ENCODE results near the gene PAM. TPM values are rescaled to one million over a fixed set of nuclear protein-coding genes. Genes with fewer than 3 reads are reported as not detected.

Gene PAM
- total and polyA plus RNA-seq, 12 donors, result 488 to 1,485 (median 1,074) TPM

GRCh38 chr5:103000089-103000488 lies 245.0 kb downstream of the PAM start:
- intact Hi-C loops (cut with DNase I), result no loop called here

GRCh38 chr5:103003872-103004271 lies 248.8 kb downstream of the PAM start:
- DNase-seq (no peak), ATAC-seq (no peak)
- WGBS, 2 donors, result 78 to 82% methylated on average over 4 of the region's 4 CpGs
- H3K4me1 ChIP-seq, result no peaks in the 10 kb centered on the region
- no peak overlapping the region for H3K4me3 ChIP-seq
- no peak overlapping the region for H3K27ac ChIP-seq
- peaks cover 0 to 73% (median 9%) of the 10 kb centered on the region in 9 donors for H3K36me3 ChIP-seq
- intact Hi-C loops (cut with DNase I), result no loop called here
- H3K27me3 ChIP-seq, result no peaks in the 10 kb centered on the region
- no peaks in the 10 kb centered on the region for H3K9me3 ChIP-seq
- no peak for TF ChIP-seq CTCF (IDR thresholded peaks at IDR 0.05)

More at GRCh38 chr5:103000089-103000488, 245.0 kb downstream of the PAM start:
- H3K4me3 ChIP-seq, result no peak overlapping the region
- peaks cover 0 to 47% (median 0%) of the 10 kb centered on the region in 9 donors for H3K36me3 ChIP-seq
- H3K4me1 ChIP-seq, result peaks cover 0 to 11% (median 0%) of the 10 kb centered on the region in 9 donors
- TF ChIP-seq CTCF (IDR thresholded peaks at IDR 0.05), result no peak
- H3K27me3 ChIP-seq, result no peaks in the 10 kb centered on the region
- H3K27ac ChIP-seq, result no peak overlapping the region
- ATAC-seq, result no peak
- DNase-seq, result no peak
- H3K9me3 ChIP-seq, result no peaks in the 10 kb centered on the region

- Histone ChIP-seq H3K27me3 (no peaks in the 10 kb centered on the region), H3K4me1 (no peaks in the 10 kb centered on the region), H3K27ac (no peak overlapping the region), H3K9me3 (no peaks in the 10 kb centered on the region), H3K4me3 (no peak overlapping the region), H3K36me3 (peaks cover 0 to 78% (median 11%) of the 10 kb centered on the region in 9 donors)
- intact Hi-C loops (cut with DNase I), result no loop called here
- DNase-seq, result no peak
- no peak for TF ChIP-seq CTCF (IDR thresholded peaks at IDR 0.05)
- no peak for ATAC-seq
Observed at GRCh38 chr5:103005276-103005675, 250.2 kb downstream of the PAM start.

GRCh38 chr5:103006921-103007320 lies 251.8 kb downstream of the PAM start:
- H3K9me3 ChIP-seq, result no peaks in the 10 kb centered on the region
- 61 to 75% methylated on average over 1 of the region's 1 CpG for WGBS, 2 donors
- DNase-seq (no peak), ATAC-seq (no peak)
- intact Hi-C loops (cut with DNase I), result no loop called here
- H3K27me3 ChIP-seq, result no peaks in the 10 kb centered on the region
- no peak overlapping the region for H3K4me3 ChIP-seq
- TF ChIP-seq CTCF (IDR thresholded peaks at IDR 0.05), result no peak
- H3K36me3 ChIP-seq, result peaks cover 0 to 90% (median 17%) of the 10 kb centered on the region in 9 donors
- no peaks in the 10 kb centered on the region for H3K4me1 ChIP-seq
- no peak overlapping the region for H3K27ac ChIP-seq

Measured in heart right ventricle (tissue), 16 donors.